ENCODE results near the gene MAP7D3. TPM values are rescaled to one million over a fixed set of nuclear protein-coding genes. Genes with fewer than 3 reads are reported as not detected.

Gene MAP7D3
- total and polyA plus RNA-seq, 4 donors = 9.8 to 30.9 (median 26.7) TPM

GRCh38 chrX:136206916-136207315 is 44.3 kb downstream of the MAP7D3 start:
- intact Hi-C loops (cut with DNase I) = loop anchor here in 1 of 2 donors (5.0 kb wide), 1 partner anchor 50 kb away; no protein-coding TSS in a partner anchor
- peaks cover 0 to 16% of the 10 kb centered on the region in 2 donors for H3K36me3 ChIP-seq (ENCODE audit: control insufficient read depth in 1 of 2, insufficient read depth in 2 of 2, low read length in 1 of 2)
- ATAC-seq (ENCODE audit: low FRiP score) (no peak), DNase-seq (no peak)
- H3K27me3 ChIP-seq (ENCODE audit: control insufficient read depth in 1 of 2, insufficient read depth in 2 of 2, low read length in 1 of 2) = no peaks in the 10 kb centered on the region
- no peaks in the 10 kb centered on the region for H3K9me3 ChIP-seq (ENCODE audit: control insufficient read depth, low read length)
- H3K27ac ChIP-seq (ENCODE audit: low read depth in 1 of 2, low read length in 2 of 2) = peak overlapping the region in 1 of 2 donors; percentile 76
- no peaks in the 10 kb centered on the region for H3K4me1 ChIP-seq (ENCODE audit: control insufficient read depth in 1 of 2, insufficient read depth in 2 of 2, low read length in 2 of 2)
- 24 to 41% methylated on average over 6 of the region's 6 CpGs for WGBS, 2 donors
- no peak overlapping the region for H3K4me3 ChIP-seq (ENCODE audit: low read length in 2 of 2)

GRCh38 chrX:136205882-136206380 is 45.3 kb downstream of the MAP7D3 start:
- WGBS, 2 donors = 22 to 48% methylated on average over 8 of the region's 8 CpGs
- H3K9me3 ChIP-seq (ENCODE audit: control insufficient read depth, low read length) = no peaks in the 10 kb centered on the region
- H3K27me3 ChIP-seq (ENCODE audit: control insufficient read depth in 1 of 2, insufficient read depth in 2 of 2, low read length in 1 of 2) = no peaks in the 10 kb centered on the region
- no peak for DNase-seq
- ATAC-seq (ENCODE audit: low FRiP score) = no peak
- peak overlapping the region in 1 of 2 donors; percentile 0 for H3K4me3 ChIP-seq (ENCODE audit: low read length in 2 of 2)
- peaks cover 0 to 13% of the 10 kb centered on the region in 2 donors for H3K36me3 ChIP-seq (ENCODE audit: control insufficient read depth in 1 of 2, insufficient read depth in 2 of 2, low read length in 1 of 2)
- H3K4me1 ChIP-seq (ENCODE audit: control insufficient read depth in 1 of 2, insufficient read depth in 2 of 2, low read length in 2 of 2) = no peaks in the 10 kb centered on the region
- intact Hi-C loops (cut with DNase I) = loop anchor here in 1 of 2 donors (2.0 to 5.0 kb wide), 2 partner anchors 35 to 51 kb away; no protein-coding TSS in a partner anchor
- H3K27ac ChIP-seq (ENCODE audit: low read depth in 1 of 2, low read length in 2 of 2) = peak overlapping the region in 1 of 2 donors; percentile 43

- DNase-seq = peak in 1 of 2 donors; percentile 68
- ATAC-seq (ENCODE audit: low FRiP score) = peak; percentile 65
- H3K9me3 ChIP-seq (ENCODE audit: control insufficient read depth, low read length) = no peaks in the 10 kb centered on the region
- intact Hi-C loops (cut with DNase I) = loop anchor here (2.0 to 5.0 kb wide), 2 partner anchors 34 to 37 kb away; no protein-coding TSS in a partner anchor
- peak overlapping the region; percentile 18 to 83 for H3K27ac ChIP-seq (ENCODE audit: low read depth in 1 of 2, low read length in 2 of 2)
- peaks cover 0 to 13% of the 10 kb centered on the region in 2 donors for H3K36me3 ChIP-seq (ENCODE audit: control insufficient read depth in 1 of 2, insufficient read depth in 2 of 2, low read length in 1 of 2)
- 7 to 38% methylated on average over 2 of the region's 2 CpGs for WGBS, 2 donors
- no peaks in the 10 kb centered on the region for H3K27me3 ChIP-seq (ENCODE audit: control insufficient read depth in 1 of 2, insufficient read depth in 2 of 2, low read length in 1 of 2)
- no peak overlapping the region for H3K4me3 ChIP-seq (ENCODE audit: low read length in 2 of 2)
- H3K4me1 ChIP-seq (ENCODE audit: control insufficient read depth in 1 of 2, insufficient read depth in 2 of 2, low read length in 2 of 2) = no peaks in the 10 kb centered on the region
Observed at GRCh38 chrX:136204571-136204970, 46.6 kb downstream of the MAP7D3 start.

GRCh38 chrX:136203951-136204350 is 47.2 kb downstream of the MAP7D3 start:
- ATAC-seq (ENCODE audit: low FRiP score) = no peak
- H3K27me3 ChIP-seq (ENCODE audit: control insufficient read depth in 1 of 2, insufficient read depth in 2 of 2, low read length in 1 of 2) = no peaks in the 10 kb centered on the region
- H3K4me3 ChIP-seq (ENCODE audit: low read length in 2 of 2) = peak overlapping the region in 1 of 2 donors; percentile 10
- H3K36me3 ChIP-seq (ENCODE audit: control insufficient read depth in 1 of 2, insufficient read depth in 2 of 2, low read length in 1 of 2) = peaks cover 0 to 13% of the 10 kb centered on the region in 2 donors
- no peaks in the 10 kb centered on the region for H3K9me3 ChIP-seq (ENCODE audit: control insufficient read depth, low read length)
- no peak for DNase-seq
- intact Hi-C loops (cut with DNase I) = loop anchor here (2.0 to 5.0 kb wide), 2 partner anchors 33 to 37 kb away; no protein-coding TSS in a partner anchor
- H3K27ac ChIP-seq (ENCODE audit: low read depth in 1 of 2, low read length in 2 of 2) = peak overlapping the region; percentile 18 to 44
- WGBS, 2 donors = 4 to 29% methylated on average over 3 of the region's 3 CpGs
- no peaks in the 10 kb centered on the region for H3K4me1 ChIP-seq (ENCODE audit: control insufficient read depth in 1 of 2, insufficient read depth in 2 of 2, low read length in 2 of 2)

GRCh38 chrX:136203438-136203837 is 47.8 kb downstream of the MAP7D3 start:
- H3K4me1 ChIP-seq (ENCODE audit: control insufficient read depth in 1 of 2, insufficient read depth in 2 of 2, low read length in 2 of 2) = no peaks in the 10 kb centered on the region
- peaks cover 0 to 12% of the 10 kb centered on the region in 2 donors for H3K36me3 ChIP-seq (ENCODE audit: control insufficient read depth in 1 of 2, insufficient read depth in 2 of 2, low read length in 1 of 2)
- no peaks in the 10 kb centered on the region for H3K9me3 ChIP-seq (ENCODE audit: control insufficient read depth, low read length)
- intact Hi-C loops (cut with DNase I) = loop anchor here in 1 of 2 donors (5.0 kb wide), 1 partner anchor 36 kb away; no protein-coding TSS in a partner anchor
- ATAC-seq (ENCODE audit: low FRiP score) = no peak
- H3K27ac ChIP-seq (ENCODE audit: low read depth in 1 of 2, low read length in 2 of 2) = no peak overlapping the region
- no peak for DNase-seq
- no peaks in the 10 kb centered on the region for H3K27me3 ChIP-seq (ENCODE audit: control insufficient read depth in 1 of 2, insufficient read depth in 2 of 2, low read length in 1 of 2)
- H3K4me3 ChIP-seq (ENCODE audit: low read length in 2 of 2) = no peak overlapping the region

- WGBS, 2 donors = 6 to 25% methylated on average over 5 of the region's 5 CpGs
- intact Hi-C loops (cut with DNase I) = loop anchor here in 1 of 2 donors (5.0 kb wide), 1 partner anchor 36 kb away; no protein-coding TSS in a partner anchor
- ATAC-seq (ENCODE audit: low FRiP score) = peak; percentile 26
- no peak overlapping the region for H3K4me3 ChIP-seq (ENCODE audit: low read length in 2 of 2)
- peaks cover 0 to 10% of the 10 kb centered on the region in 2 donors for H3K36me3 ChIP-seq (ENCODE audit: control insufficient read depth in 1 of 2, insufficient read depth in 2 of 2, low read length in 1 of 2)
- peak overlapping the region in 1 of 2 donors; percentile 91 for H3K27ac ChIP-seq (ENCODE audit: low read depth in 1 of 2, low read length in 2 of 2)
- H3K9me3 ChIP-seq (ENCODE audit: control insufficient read depth, low read length) = no peaks in the 10 kb centered on the region
- H3K27me3 ChIP-seq (ENCODE audit: control insufficient read depth in 1 of 2, insufficient read depth in 2 of 2, low read length in 1 of 2) = no peaks in the 10 kb centered on the region
- no peak for DNase-seq
- no peaks in the 10 kb centered on the region for H3K4me1 ChIP-seq (ENCODE audit: control insufficient read depth in 1 of 2, insufficient read depth in 2 of 2, low read length in 2 of 2)
Observed at GRCh38 chrX:136202889-136203288, 48.3 kb downstream of the MAP7D3 start.

GRCh38 chrX:136201601-136202000 is 49.6 kb downstream of the MAP7D3 start:
- WGBS, 2 donors = 51 to 67% methylated on average over 5 of the region's 5 CpGs
- Histone ChIP-seq H3K4me1 (ENCODE audit: control insufficient read depth in 1 of 2, insufficient read depth in 2 of 2, low read length in 2 of 2) (no peaks in the 10 kb centered on the region), H3K36me3 (ENCODE audit: control insufficient read depth in 1 of 2, insufficient read depth in 2 of 2, low read length in 1 of 2) (no peaks in the 10 kb centered on the region), H3K27ac (ENCODE audit: low read depth in 1 of 2, low read length in 2 of 2) (peak overlapping the region in 1 of 2 donors; percentile 89), H3K27me3 (ENCODE audit: control insufficient read depth in 1 of 2, insufficient read depth in 2 of 2, low read length in 1 of 2) (no peaks in the 10 kb centered on the region), H3K4me3 (ENCODE audit: low read length in 2 of 2) (peak overlapping the region in 1 of 2 donors; percentile 11), H3K9me3 (ENCODE audit: control insufficient read depth, low read length) (no peaks in the 10 kb centered on the region)
- ATAC-seq (ENCODE audit: low FRiP score) (no peak), DNase-seq (no peak)
- intact Hi-C loops (cut with DNase I) = loop anchor here in 1 of 2 donors (5.0 kb wide), 1 partner anchor 34 kb away; no protein-coding TSS in a partner anchor

- Histone ChIP-seq H3K36me3 (ENCODE audit: control insufficient read depth in 1 of 2, insufficient read depth in 2 of 2, low read length in 1 of 2) (no peaks in the 10 kb centered on the region), H3K4me3 (ENCODE audit: low read length in 2 of 2) (peak overlapping the region; percentile 41 to 46), H3K4me1 (ENCODE audit: control insufficient read depth in 1 of 2, insufficient read depth in 2 of 2, low read length in 2 of 2) (no peaks in the 10 kb centered on the region), H3K9me3 (ENCODE audit: control insufficient read depth, low read length) (no peaks in the 10 kb centered on the region), H3K27ac (ENCODE audit: low read depth in 1 of 2, low read length in 2 of 2) (peak overlapping the region; percentile 18 to 89), H3K27me3 (ENCODE audit: control insufficient read depth in 1 of 2, insufficient read depth in 2 of 2, low read length in 1 of 2) (no peaks in the 10 kb centered on the region)
- intact Hi-C loops (cut with DNase I) = loop anchor here in 1 of 2 donors (5.0 kb wide), 1 partner anchor 33 kb away; no protein-coding TSS in a partner anchor
- WGBS, 2 donors = 9 to 48% methylated on average over 2 of the region's 2 CpGs
- no peak for ATAC-seq (ENCODE audit: low FRiP score)
- DNase-seq = no peak
Observed at GRCh38 chrX:136200466-136200865, 50.7 kb downstream of the MAP7D3 start.

GRCh38 chrX:136199365-136199764 is 51.8 kb downstream of the MAP7D3 start:
- peak overlapping the region in 1 of 2 donors; percentile 62 for H3K27ac ChIP-seq (ENCODE audit: low read depth in 1 of 2, low read length in 2 of 2)
- H3K4me1 ChIP-seq (ENCODE audit: control insufficient read depth in 1 of 2, insufficient read depth in 2 of 2, low read length in 2 of 2) = no peaks in the 10 kb centered on the region
- intact Hi-C loops (cut with DNase I) = no loop called here
- H3K27me3 ChIP-seq (ENCODE audit: control insufficient read depth in 1 of 2, insufficient read depth in 2 of 2, low read length in 1 of 2) = no peaks in the 10 kb centered on the region
- ATAC-seq (ENCODE audit: low FRiP score) (no peak), DNase-seq (no peak)
- H3K36me3 ChIP-seq (ENCODE audit: control insufficient read depth in 1 of 2, insufficient read depth in 2 of 2, low read length in 1 of 2) = no peaks in the 10 kb centered on the region
- 17 to 29% methylated on average over 4 of the region's 4 CpGs for WGBS, 2 donors
- H3K9me3 ChIP-seq (ENCODE audit: control insufficient read depth, low read length) = no peaks in the 10 kb centered on the region
- peak overlapping the region; percentile 63 to 64 for H3K4me3 ChIP-seq (ENCODE audit: low read length in 2 of 2)
